Stimulated activated CD8-positive, alpha-beta memory T cell treated with anti-CD3 and anti-CD28 coated beads, Interleukin-15, amount 100 ng/mL, for 24 hours (primary cell): ENCODE results near the gene IFNG.
"Not testable (repeated sequence)": the region's sequence is repeated elsewhere in the genome, so short reads cannot be mapped to it uniquely, and the experiment has no call there.

ENCODE experiments used
- DNase-seq: peaks from one replicate; pipeline ENCODE4 v3.0.0-alpha.2; 2020; ENCODE audit warnings: low read depth

IFNG gene

GRCh38 chr12:68159681-68160304 is at the start of gene IFNG:
Gene IFNG, minus strand, starts transcription at chr12:68159740. Its CDS starts 125 bp downstream, at chr12:68159615.
- DNase-seq = no peak

GRCh38 chr12:68209048-68209728 is 49.6 kb upstream of the IFNG start:
- not testable (repeated sequence) for DNase-seq

GRCh38 chr12:68207276-68207675 is 47.7 kb upstream of the IFNG start:
- no peak for DNase-seq

- DNase-seq = no peak
Measured at GRCh38 chr12:68206446-68206845, 46.9 kb upstream of the IFNG start.

GRCh38 chr12:68203460-68203875 is 43.9 kb upstream of the IFNG start:
- no peak for DNase-seq

GRCh38 chr12:68200854-68201253 is 41.3 kb upstream of the IFNG start:
- DNase-seq = no peak

- DNase-seq = no peak
Measured at GRCh38 chr12:68199127-68199526, 39.6 kb upstream of the IFNG start.

- no peak for DNase-seq
Measured at GRCh38 chr12:68198507-68199086, 39.1 kb upstream of the IFNG start.

- DNase-seq = no peak
Measured at GRCh38 chr12:68190301-68190700, 30.8 kb upstream of the IFNG start.

GRCh38 chr12:68189821-68190242 is 30.3 kb upstream of the IFNG start:
- no peak for DNase-seq

- DNase-seq = no peak
Measured at GRCh38 chr12:68185598-68185997, 26.1 kb upstream of the IFNG start.

GRCh38 chr12:68180792-68181744 is 21.5 kb upstream of the IFNG start:
- no peak for DNase-seq

- DNase-seq = no peak
Measured at GRCh38 chr12:68178774-68179439, 19.4 kb upstream of the IFNG start.

- no peak for DNase-seq
Measured at GRCh38 chr12:68178184-68178583, 18.6 kb upstream of the IFNG start.

GRCh38 chr12:68177562-68177961 is 18.0 kb upstream of the IFNG start:
- DNase-seq = no peak

GRCh38 chr12:68176257-68176656 is 16.7 kb upstream of the IFNG start:
- DNase-seq = no peak

GRCh38 chr12:68175557-68176061 is 16.1 kb upstream of the IFNG start:
- DNase-seq = no peak

- DNase-seq = not testable (repeated sequence)
Measured at GRCh38 chr12:68174761-68175160, 15.2 kb upstream of the IFNG start.

- DNase-seq = no peak
Measured at GRCh38 chr12:68173792-68174191, 14.3 kb upstream of the IFNG start.

GRCh38 chr12:68170726-68171125 is 11.2 kb upstream of the IFNG start:
- no peak for DNase-seq

- no peak for DNase-seq
Measured at GRCh38 chr12:68169213-68169889, 9.8 kb upstream of the IFNG start.
